Osteocyte (in vitro differentiated cells): ENCODE measurements around the gene SLC43A2. TPM values are rescaled to one million over a fixed set of nuclear protein-coding genes. Genes with fewer than 3 reads are reported as not detected.
"Not testable (repeated sequence)": the region's sequence is repeated elsewhere in the genome, so short reads cannot be mapped to it uniquely, and the experiment has no call there.

Source experiments
- DNase-seq: peaks from one replicate; pipeline ENCODE4 v3.0.0; 2021; ENCODE audit warnings: mixed read lengths; ENCODE audit not compliant: unreplicated experiment; ENCODE audit errors: extremely low spot score
- H3K27ac Mint-ChIP-seq: one replicate; pipeline ENCODE4 v1.8.0; 2021; ENCODE audit warnings: mild to moderate bottlenecking, mixed read lengths; ENCODE audit not compliant: unreplicated experiment
- H3K27me3 Mint-ChIP-seq: one replicate; pipeline ENCODE4 v1.8.0; 2021; ENCODE audit warnings: mixed read lengths; ENCODE audit not compliant: unreplicated experiment
- H3K36me3 Mint-ChIP-seq: one replicate; pipeline ENCODE4 v1.8.0; 2021; ENCODE audit warnings: mixed read lengths; ENCODE audit not compliant: unreplicated experiment
- H3K4me1 Mint-ChIP-seq: one replicate; pipeline ENCODE4 v1.8.0; 2021; ENCODE audit warnings: mixed read lengths; ENCODE audit not compliant: unreplicated experiment
- H3K4me3 Mint-ChIP-seq: one replicate; pipeline ENCODE4 v1.8.0; 2021; ENCODE audit warnings: mild to moderate bottlenecking, moderate library complexity, mixed read lengths; ENCODE audit not compliant: unreplicated experiment
- H3K9me3 Mint-ChIP-seq: one replicate; pipeline ENCODE4 v1.8.0; 2021; ENCODE audit warnings: mixed read lengths; ENCODE audit not compliant: unreplicated experiment
- total RNA-seq: library from RNA; stranded (reverse); gene quantifications from 2 replicates; pipeline ENCODE4 v1.2.1, GENCODE V29; 2021
- TF ChIP-seq, protein P1 (sequence below): fragments of 200-600 bp; sonication (generic); IDR thresholded peaks from 2 replicates; pipeline ENCODE4 v1.5.0; 2021; ENCODE audit warnings: antibody characterized with exemption, mild to moderate bottlenecking, moderate library complexity

SLC43A2 gene
- total RNA-seq, 1 donor from 2014 or later = 7.3 TPM

DNA sequence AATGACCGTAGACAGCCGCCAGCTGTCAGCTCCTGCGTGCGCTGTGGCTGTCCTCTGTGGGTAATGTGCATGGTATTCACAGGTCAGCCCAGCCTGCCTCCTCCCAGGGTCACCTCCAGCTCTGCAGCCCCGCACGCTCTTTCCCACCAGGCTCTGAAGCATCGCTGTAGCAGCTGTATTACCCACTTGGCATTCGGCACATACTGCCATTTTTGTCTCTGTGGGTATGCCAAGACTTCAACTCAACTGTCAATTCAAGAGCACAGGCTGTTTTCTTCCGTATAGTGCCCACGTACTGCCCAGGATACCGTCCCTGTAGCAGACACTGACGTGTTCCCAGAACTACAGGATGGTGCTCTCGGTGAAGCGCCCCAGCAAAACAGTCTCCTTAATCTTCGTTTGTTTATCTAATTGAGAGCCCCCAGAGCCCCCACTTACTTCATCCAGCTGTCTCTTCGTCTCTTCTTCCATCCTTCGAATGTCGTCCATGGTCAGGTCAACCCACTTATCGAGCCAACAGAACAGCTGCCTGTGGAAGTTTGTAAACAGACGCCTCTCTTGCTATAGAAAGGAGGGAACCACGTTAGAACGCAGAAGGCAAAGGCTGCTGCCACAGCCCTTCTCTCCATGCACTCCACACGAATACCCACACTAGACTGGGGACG is 94.8 kb downstream of the SLC43A2 start:
- H3K36me3 Mint-ChIP-seq = peaks cover 28% of the 10 kb centered on the region
- no peaks in the 10 kb centered on the region for H3K4me1 Mint-ChIP-seq
- no peak overlapping the region for H3K27ac Mint-ChIP-seq
- no peaks in the 10 kb centered on the region for H3K27me3 Mint-ChIP-seq
- no peak for DNase-seq
- H3K9me3 Mint-ChIP-seq = no peaks in the 10 kb centered on the region
- TF ChIP-seq, protein P1, sequence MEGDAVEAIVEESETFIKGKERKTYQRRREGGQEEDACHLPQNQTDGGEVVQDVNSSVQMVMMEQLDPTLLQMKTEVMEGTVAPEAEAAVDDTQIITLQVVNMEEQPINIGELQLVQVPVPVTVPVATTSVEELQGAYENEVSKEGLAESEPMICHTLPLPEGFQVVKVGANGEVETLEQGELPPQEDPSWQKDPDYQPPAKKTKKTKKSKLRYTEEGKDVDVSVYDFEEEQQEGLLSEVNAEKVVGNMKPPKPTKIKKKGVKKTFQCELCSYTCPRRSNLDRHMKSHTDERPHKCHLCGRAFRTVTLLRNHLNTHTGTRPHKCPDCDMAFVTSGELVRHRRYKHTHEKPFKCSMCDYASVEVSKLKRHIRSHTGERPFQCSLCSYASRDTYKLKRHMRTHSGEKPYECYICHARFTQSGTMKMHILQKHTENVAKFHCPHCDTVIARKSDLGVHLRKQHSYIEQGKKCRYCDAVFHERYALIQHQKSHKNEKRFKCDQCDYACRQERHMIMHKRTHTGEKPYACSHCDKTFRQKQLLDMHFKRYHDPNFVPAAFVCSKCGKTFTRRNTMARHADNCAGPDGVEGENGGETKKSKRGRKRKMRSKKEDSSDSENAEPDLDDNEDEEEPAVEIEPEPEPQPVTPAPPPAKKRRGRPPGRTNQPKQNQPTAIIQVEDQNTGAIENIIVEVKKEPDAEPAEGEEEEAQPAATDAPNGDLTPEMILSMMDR = no peak
- no peak overlapping the region for H3K4me3 Mint-ChIP-seq

GRCh38 chr17:1532836-1533602 is 95.6 kb downstream of the SLC43A2 start:
- Mint-ChIP-seq H3K9me3 (no peaks in the 10 kb centered on the region), H3K4me3 (no peak overlapping the region), H3K27me3 (no peaks in the 10 kb centered on the region), H3K4me1 (no peaks in the 10 kb centered on the region), H3K36me3 (peaks cover 29% of the 10 kb centered on the region), H3K27ac (no peak overlapping the region)
- TF ChIP-seq, protein P1 = no peak
- DNase-seq = no peak

GRCh38 chr17:1529863-1530262 is 98.8 kb downstream of the SLC43A2 start:
- H3K27me3 Mint-ChIP-seq = no peaks in the 10 kb centered on the region
- H3K4me1 Mint-ChIP-seq = no peaks in the 10 kb centered on the region
- H3K9me3 Mint-ChIP-seq = no peaks in the 10 kb centered on the region
- H3K4me3 Mint-ChIP-seq = no peak overlapping the region
- no peak for DNase-seq
- H3K36me3 Mint-ChIP-seq = peaks cover 30% of the 10 kb centered on the region
- TF ChIP-seq, protein P1 = no peak
- no peak overlapping the region for H3K27ac Mint-ChIP-seq

- not testable (repeated sequence) for DNase-seq, H3K4me1 Mint-ChIP-seq, H3K27ac Mint-ChIP-seq, H3K9me3 Mint-ChIP-seq, H3K27me3 Mint-ChIP-seq, H3K4me3 Mint-ChIP-seq
- H3K36me3 Mint-ChIP-seq = peaks cover 17% of the 10 kb centered on the region
These were observed 101.8 kb downstream of the SLC43A2 start for GRCh38 chr17:1526876-1527275.

DNA sequence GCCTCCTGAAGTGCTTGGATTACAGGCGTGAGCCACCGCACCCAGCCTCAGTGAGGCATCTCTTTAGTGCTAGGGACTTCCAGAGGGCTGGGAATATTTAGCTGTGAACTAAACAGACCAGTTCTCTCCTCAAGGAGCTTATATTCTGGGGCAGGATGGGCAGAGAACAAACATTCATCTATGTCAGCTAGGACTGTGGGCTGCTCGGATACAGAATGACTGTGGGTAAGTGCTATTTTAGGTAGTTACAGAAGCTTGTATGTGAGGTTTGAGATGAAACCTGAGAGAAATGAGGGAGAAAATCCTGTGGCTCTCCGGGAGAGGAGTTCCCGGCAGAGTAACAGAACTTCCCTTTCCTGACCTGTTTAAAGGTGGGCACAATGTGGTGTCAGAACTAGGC is 106.0 kb downstream of the SLC43A2 start:
- no peak for DNase-seq
- Mint-ChIP-seq H3K4me3 (no peak overlapping the region), H3K36me3 (peaks cover 14% of the 10 kb centered on the region), H3K27ac (no peak overlapping the region), H3K4me1 (peaks cover 2% of the 10 kb centered on the region), H3K27me3 (no peaks in the 10 kb centered on the region), H3K9me3 (no peaks in the 10 kb centered on the region)
- TF ChIP-seq, protein P1 = no peak
